OCI-LY3 (cell line): Measurements from ENCODE around the gene CAPZB.

Experiments
- H2AFZ ChIP-seq: fragments of 200-600, 300-600 bp; shearing (Covaris generic); 2 replicates; pipeline ENCODE4 v1.6.0; 2014; ENCODE audit warnings: antibody characterized with exemption, low read depth, low read length
- H3K27ac ChIP-seq: fragments of 200-600, 300-600 bp; sonication (generic); 2 replicates; pipeline ENCODE4 v1.5.1; 2014; ENCODE audit warnings: mild to moderate bottlenecking, low read length, moderate library complexity, mixed read lengths
- H3K27me3 ChIP-seq: fragments of 200-600, 300-600 bp; sonication (generic); 2 replicates; pipeline ENCODE4 v1.6.1; 2014; ENCODE audit warnings: low read depth, low read length, mixed read lengths
- H3K36me3 ChIP-seq: fragments of 200-600, 300-600 bp; sonication (generic); replicated peaks from 2 replicates; pipeline ENCODE3; 2014; ENCODE audit warnings: low read depth, low read length, mixed read lengths
- H3K4me1 ChIP-seq: fragments of 300-600, 200-600 bp; sonication (generic); 2 replicates; pipeline ENCODE4 v1.6.1; 2014; ENCODE audit warnings: low read length, mixed read lengths
- H3K4me2 ChIP-seq: fragments of 200-600, 300-600 bp; sonication (generic); 2 replicates; pipeline ENCODE4 v1.6.1; 2014; ENCODE audit warnings: low read length, mixed read lengths
- H3K4me3 ChIP-seq: fragments of 300-600, 200-600 bp; sonication (generic); 2 replicates; pipeline ENCODE4 v1.5.1; 2014; ENCODE audit warnings: antibody characterized with exemption, mild to moderate bottlenecking, low read length, moderate library complexity
- H3K79me2 ChIP-seq: fragments of 300-600, 200-600 bp; shearing (Covaris generic); 2 replicates; pipeline ENCODE4 v1.6.1; 2014; ENCODE audit warnings: mild to moderate bottlenecking, low read length, mixed read lengths
- H3K9ac ChIP-seq: fragments of 300-600, 200-600 bp; shearing (Covaris generic); 2 replicates; pipeline ENCODE4 v1.6.0; 2014; ENCODE audit warnings: mild to moderate bottlenecking, low read length, moderate library complexity
- H3K9me3 ChIP-seq: fragments of 200-600, 300-600 bp; shearing (Covaris generic); 2 replicates; pipeline ENCODE4 v1.6.1; 2014; ENCODE audit warnings: low read length, mixed read lengths; ENCODE audit not compliant: insufficient read depth
- H4K20me1 ChIP-seq: fragments of 200-600, 300-600 bp; sonication (generic); 2 replicates; pipeline ENCODE4 v1.6.1; 2016; ENCODE audit warnings: low read length, mixed read lengths; ENCODE audit not compliant: insufficient read depth
- EZH2phosphoT487 ChIP-seq: fragments of 200-600 bp; shearing (Covaris generic); IDR thresholded peaks from 2 replicates; pipeline ENCODE4 v1.6.1; 2018; ENCODE audit warnings: antibody characterized with exemption, mixed run types, low read depth
- TF ChIP-seq, protein P1 (sequence below): fragments of 200-600, 300-600 bp; sonication (generic); IDR thresholded peaks from 2 replicates; pipeline ENCODE4 v1.5.1; 2014; ENCODE audit warnings: antibody characterized with exemption, low read length, low read depth

Gene CAPZB

DNA sequence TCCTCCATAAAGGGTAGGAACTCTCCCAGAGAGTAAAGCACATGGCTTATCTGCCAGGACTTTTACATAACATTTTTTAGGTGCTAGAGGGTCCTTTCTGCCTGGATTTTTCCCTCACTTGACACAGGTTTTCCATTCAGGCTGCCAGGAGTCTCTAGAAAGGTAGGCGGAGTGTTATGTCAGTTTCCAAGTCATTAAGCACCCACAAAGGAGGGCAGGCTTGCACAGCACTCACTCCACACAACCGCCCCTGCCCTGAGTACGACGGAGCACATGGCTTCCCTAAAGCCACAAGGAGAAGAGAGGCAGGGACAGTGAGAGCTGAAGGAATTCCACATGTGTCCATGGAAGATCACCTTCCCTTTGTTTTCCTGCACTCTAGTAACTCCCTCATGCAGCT is 55.7 kb downstream of the CAPZB start:
- Histone ChIP-seq H3K27ac (no peak overlapping the region), H3K4me2 (no peak overlapping the region), H3K9ac (no peak overlapping the region), H4K20me1 (peaks cover 45% of the 10 kb centered on the region), H3K27me3 (no peaks in the 10 kb centered on the region), H3K79me2 (peaks cover 77% of the 10 kb centered on the region), H3K9me3 (no peaks in the 10 kb centered on the region), H3K4me1 (no peaks in the 10 kb centered on the region), H3K36me3 (no peaks in the 10 kb centered on the region), H2AFZ (no peak overlapping the region), H3K4me3 (no peak overlapping the region)
- TF ChIP-seq, protein P1, sequence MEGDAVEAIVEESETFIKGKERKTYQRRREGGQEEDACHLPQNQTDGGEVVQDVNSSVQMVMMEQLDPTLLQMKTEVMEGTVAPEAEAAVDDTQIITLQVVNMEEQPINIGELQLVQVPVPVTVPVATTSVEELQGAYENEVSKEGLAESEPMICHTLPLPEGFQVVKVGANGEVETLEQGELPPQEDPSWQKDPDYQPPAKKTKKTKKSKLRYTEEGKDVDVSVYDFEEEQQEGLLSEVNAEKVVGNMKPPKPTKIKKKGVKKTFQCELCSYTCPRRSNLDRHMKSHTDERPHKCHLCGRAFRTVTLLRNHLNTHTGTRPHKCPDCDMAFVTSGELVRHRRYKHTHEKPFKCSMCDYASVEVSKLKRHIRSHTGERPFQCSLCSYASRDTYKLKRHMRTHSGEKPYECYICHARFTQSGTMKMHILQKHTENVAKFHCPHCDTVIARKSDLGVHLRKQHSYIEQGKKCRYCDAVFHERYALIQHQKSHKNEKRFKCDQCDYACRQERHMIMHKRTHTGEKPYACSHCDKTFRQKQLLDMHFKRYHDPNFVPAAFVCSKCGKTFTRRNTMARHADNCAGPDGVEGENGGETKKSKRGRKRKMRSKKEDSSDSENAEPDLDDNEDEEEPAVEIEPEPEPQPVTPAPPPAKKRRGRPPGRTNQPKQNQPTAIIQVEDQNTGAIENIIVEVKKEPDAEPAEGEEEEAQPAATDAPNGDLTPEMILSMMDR = no peak
- TF ChIP-seq EZH2phosphoT487 = no peak

- no peak overlapping the region for H3K4me2 ChIP-seq
- H4K20me1 ChIP-seq = peaks cover 37% of the 10 kb centered on the region
- no peaks in the 10 kb centered on the region for H3K9me3 ChIP-seq
- H3K27me3 ChIP-seq = no peaks in the 10 kb centered on the region
- H3K9ac ChIP-seq = no peak overlapping the region
- peaks cover 70% of the 10 kb centered on the region for H3K79me2 ChIP-seq
- no peak for TF ChIP-seq EZH2phosphoT487
- TF ChIP-seq, protein P1 = no peak
- H2AFZ ChIP-seq = no peak overlapping the region
- H3K4me3 ChIP-seq = no peak overlapping the region
- H3K4me1 ChIP-seq = no peaks in the 10 kb centered on the region
- no peaks in the 10 kb centered on the region for H3K36me3 ChIP-seq
- H3K27ac ChIP-seq = no peak overlapping the region
Observed at GRCh38 chr1:19427087-19427781, 58.1 kb downstream of the CAPZB start.

DNA sequence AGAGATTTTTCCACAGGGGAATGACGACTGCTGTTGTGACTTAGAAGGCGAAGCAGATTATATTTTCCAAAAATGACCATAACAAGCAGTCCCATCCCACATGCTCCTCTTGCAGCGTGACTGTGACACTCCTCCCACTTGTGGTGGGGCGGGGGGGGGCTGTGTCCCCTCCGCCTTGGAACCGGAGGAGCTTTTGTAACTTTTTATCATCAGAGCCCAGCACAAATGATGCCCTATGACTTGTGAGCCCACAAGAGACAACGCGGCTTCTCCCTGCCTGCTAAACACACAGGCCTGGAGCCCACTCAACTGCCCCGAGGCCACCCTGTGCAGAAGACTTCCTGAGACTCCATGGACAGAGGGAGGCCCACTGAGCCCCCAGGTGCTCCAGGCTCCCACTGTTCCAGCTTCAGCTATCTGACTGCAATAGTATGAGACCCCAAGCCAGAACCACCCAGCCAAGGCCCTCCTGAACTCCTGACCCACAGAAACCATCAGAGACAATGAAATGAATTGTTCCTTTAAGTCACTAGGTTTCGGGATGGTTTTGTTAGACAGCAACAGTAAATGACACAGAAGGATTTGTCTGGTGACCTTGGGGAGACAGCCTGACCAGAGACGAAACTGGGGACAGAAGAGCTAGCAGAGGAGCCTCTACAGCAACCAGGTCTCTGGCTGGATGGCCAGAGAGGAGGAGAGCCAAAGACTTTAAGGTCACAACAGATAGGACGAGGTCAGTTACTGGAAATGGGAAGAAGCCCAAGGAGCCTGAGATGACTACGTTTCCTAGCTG is 58.8 kb downstream of the CAPZB start:
- H2AFZ ChIP-seq = no peak overlapping the region
- no peak overlapping the region for H3K4me2 ChIP-seq
- H3K36me3 ChIP-seq = no peaks in the 10 kb centered on the region
- H3K4me1 ChIP-seq = no peaks in the 10 kb centered on the region
- H3K27ac ChIP-seq = no peak overlapping the region
- H3K4me3 ChIP-seq = no peak overlapping the region
- H3K9me3 ChIP-seq = no peaks in the 10 kb centered on the region
- H3K79me2 ChIP-seq = peaks cover 77% of the 10 kb centered on the region
- no peak overlapping the region for H3K9ac ChIP-seq
- peaks cover 41% of the 10 kb centered on the region for H4K20me1 ChIP-seq
- TF ChIP-seq, protein P1 = no peak
- no peak for TF ChIP-seq EZH2phosphoT487
- H3K27me3 ChIP-seq = no peaks in the 10 kb centered on the region

DNA sequence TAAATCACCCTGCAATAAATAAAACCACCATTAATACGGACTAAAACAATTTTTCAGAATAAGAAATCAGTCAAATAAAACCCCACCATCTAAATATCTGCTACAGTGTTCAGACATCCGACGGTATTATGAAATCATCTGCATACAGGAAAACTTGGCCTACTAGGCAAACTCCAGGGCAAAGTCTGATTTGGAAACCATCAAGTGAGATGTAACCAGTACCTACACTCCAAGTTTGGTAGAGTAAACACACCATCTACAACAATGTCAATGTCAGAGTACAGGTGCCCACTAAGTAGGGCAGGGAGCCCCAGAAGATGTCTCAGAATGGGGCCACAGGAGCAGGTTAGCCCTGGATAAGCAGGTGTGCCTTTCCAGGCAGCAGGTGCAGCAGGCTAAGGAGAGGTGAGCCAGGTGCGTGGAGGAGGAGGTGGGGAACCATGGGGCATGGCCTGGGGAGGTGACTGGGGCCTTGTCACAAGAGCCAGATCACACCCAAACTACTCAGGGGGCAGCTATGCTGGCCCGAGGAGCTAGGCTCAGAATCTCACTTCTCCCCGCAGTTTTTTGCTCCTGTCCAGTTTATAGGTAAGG is 59.6 kb downstream of the CAPZB start:
- Histone ChIP-seq H3K9me3 (no peaks in the 10 kb centered on the region), H3K4me1 (no peaks in the 10 kb centered on the region), H3K27me3 (no peaks in the 10 kb centered on the region), H2AFZ (no peak overlapping the region), H3K36me3 (no peaks in the 10 kb centered on the region), H3K79me2 (peaks cover 78% of the 10 kb centered on the region), H3K9ac (no peak overlapping the region), H4K20me1 (peaks cover 44% of the 10 kb centered on the region), H3K27ac (no peak overlapping the region), H3K4me2 (no peak overlapping the region), H3K4me3 (no peak overlapping the region)
- TF ChIP-seq, protein P1 = no peak
- no peak for TF ChIP-seq EZH2phosphoT487
